Stimulated activated naive CD8-positive, alpha-beta T cell treated with anti-CD3 and anti-CD28 coated beads, Interleukin-15, Interleukin-2, amounts not matched to agents 100 ng/mL and 50 ng/mL, for 24 hours (primary cell): ENCODE measurements around the gene DOK5.

ENCODE experiments used
- H3K27ac Mint-ChIP-seq: one replicate; pipeline ENCODE4 v1.8.0; 2021; ENCODE audit warnings: mild to moderate bottlenecking, mixed read lengths
- H3K27me3 Mint-ChIP-seq: one replicate; pipeline ENCODE4 v1.8.0; 2021; ENCODE audit warnings: mixed read lengths
- H3K36me3 Mint-ChIP-seq: one replicate; pipeline ENCODE4 v1.8.0; 2021; ENCODE audit warnings: low read depth, mixed read lengths
- H3K4me1 Mint-ChIP-seq: one replicate; pipeline ENCODE4 v1.8.0; 2021; ENCODE audit warnings: low read depth, mixed read lengths
- H3K4me3 Mint-ChIP-seq: one replicate; pipeline ENCODE4 v1.8.0; 2021; ENCODE audit warnings: mild to moderate bottlenecking, mixed read lengths
- H3K9me3 Mint-ChIP-seq: one replicate; pipeline ENCODE4 v1.8.0; 2021; ENCODE audit warnings: mixed read lengths

DOK5 gene

GRCh38 chr20:54458219-54458618, 17.2 kb upstream of the DOK5 start:
- Mint-ChIP-seq H3K27me3 (peaks cover 16% of the 10 kb centered on the region), H3K4me3 (no peak overlapping the region), H3K27ac (no peak overlapping the region)

GRCh38 chr20:54459279-54459678, 16.1 kb upstream of the DOK5 start:
- H3K9me3 Mint-ChIP-seq, result no peaks in the 10 kb centered on the region
- peaks cover 16% of the 10 kb centered on the region for H3K27me3 Mint-ChIP-seq
- H3K27ac Mint-ChIP-seq, result no peak overlapping the region
- no peaks in the 10 kb centered on the region for H3K4me1 Mint-ChIP-seq
- no peak overlapping the region for H3K4me3 Mint-ChIP-seq
- H3K36me3 Mint-ChIP-seq, result no peaks in the 10 kb centered on the region

More at GRCh38 chr20:54458219-54458618, 17.2 kb upstream of the DOK5 start:
- no peaks in the 10 kb centered on the region for H3K36me3 Mint-ChIP-seq
- no peaks in the 10 kb centered on the region for H3K4me1 Mint-ChIP-seq
- H3K9me3 Mint-ChIP-seq, result peaks cover 3% of the 10 kb centered on the region

DNA sequence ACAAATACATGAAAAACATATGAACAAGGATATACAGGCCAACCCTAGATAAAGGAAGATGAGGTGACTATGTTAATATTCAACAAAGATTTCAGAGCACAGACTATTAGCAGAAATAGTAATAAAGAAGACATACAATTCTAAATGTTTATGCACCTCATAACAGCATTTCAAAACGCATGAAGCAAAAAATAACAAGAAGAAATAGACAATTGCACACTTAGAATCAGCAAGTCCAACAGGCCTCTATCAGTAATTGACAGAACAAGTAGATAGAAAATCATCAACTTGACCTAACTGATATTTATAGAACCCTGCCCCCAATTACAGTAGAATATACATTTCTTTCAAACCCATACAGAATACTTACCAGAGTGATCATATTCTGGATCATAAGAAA, 11.4 kb upstream of the DOK5 start:
- Mint-ChIP-seq H3K9me3 (no peaks in the 10 kb centered on the region), H3K27me3 (peaks cover 12% of the 10 kb centered on the region), H3K36me3 (no peaks in the 10 kb centered on the region), H3K4me1 (no peaks in the 10 kb centered on the region), H3K4me3 (no peak overlapping the region), H3K27ac (no peak overlapping the region)

DNA sequence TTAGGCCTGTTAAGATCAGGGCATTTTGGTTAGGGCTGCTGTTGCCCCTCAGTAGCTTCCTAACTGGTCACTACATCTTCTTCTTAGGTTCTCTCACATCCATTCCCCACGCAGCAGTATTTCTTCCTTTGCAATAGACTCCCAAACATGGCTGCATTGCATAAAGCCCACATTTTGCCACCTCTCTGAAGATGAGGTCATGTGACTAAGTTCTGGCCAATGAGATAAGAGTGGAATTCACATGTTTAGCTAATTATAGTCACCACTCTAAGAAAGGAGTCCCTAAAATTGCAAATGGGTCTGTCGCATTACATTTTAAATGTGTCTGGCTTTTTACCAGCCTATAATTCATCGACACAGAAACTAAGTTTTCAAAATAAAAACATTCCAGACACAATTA, 9.3 kb upstream of the DOK5 start:
- Mint-ChIP-seq H3K27ac (no peak overlapping the region), H3K4me1 (no peaks in the 10 kb centered on the region), H3K9me3 (no peaks in the 10 kb centered on the region), H3K36me3 (no peaks in the 10 kb centered on the region), H3K27me3 (peaks cover 8% of the 10 kb centered on the region), H3K4me3 (no peak overlapping the region)

DNA sequence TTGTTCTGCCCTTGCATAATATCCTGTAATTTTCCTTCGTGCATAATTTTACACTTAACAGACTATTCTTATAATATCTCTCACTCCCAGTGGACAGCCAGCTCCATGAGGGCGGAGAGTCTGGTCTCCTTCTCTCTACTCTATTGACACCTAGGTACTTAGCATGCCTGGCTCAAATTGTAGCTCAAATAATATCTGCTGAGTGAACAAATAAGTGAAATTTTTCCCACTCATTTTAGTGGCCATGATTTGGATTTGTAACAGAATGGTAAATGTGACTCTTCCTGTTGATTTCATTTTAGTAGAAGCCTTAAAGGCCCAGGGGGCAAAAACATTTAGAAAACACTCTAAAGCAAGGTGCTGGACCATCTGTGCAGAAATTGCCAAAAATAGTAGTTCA, 7.8 kb upstream of the DOK5 start:
- H3K36me3 Mint-ChIP-seq, result no peaks in the 10 kb centered on the region
- no peak overlapping the region for H3K27ac Mint-ChIP-seq
- no peaks in the 10 kb centered on the region for H3K4me1 Mint-ChIP-seq
- peaks cover 4% of the 10 kb centered on the region for H3K9me3 Mint-ChIP-seq
- H3K4me3 Mint-ChIP-seq, result no peak overlapping the region
- peaks cover 8% of the 10 kb centered on the region for H3K27me3 Mint-ChIP-seq

GRCh38 chr20:54468082-54468481, 7.3 kb upstream of the DOK5 start:
- no peaks in the 10 kb centered on the region for H3K36me3 Mint-ChIP-seq
- H3K4me3 Mint-ChIP-seq, result no peak overlapping the region
- H3K27me3 Mint-ChIP-seq, result peaks cover 8% of the 10 kb centered on the region
- H3K9me3 Mint-ChIP-seq, result peaks cover 4% of the 10 kb centered on the region
- no peaks in the 10 kb centered on the region for H3K4me1 Mint-ChIP-seq
- no peak overlapping the region for H3K27ac Mint-ChIP-seq

DNA sequence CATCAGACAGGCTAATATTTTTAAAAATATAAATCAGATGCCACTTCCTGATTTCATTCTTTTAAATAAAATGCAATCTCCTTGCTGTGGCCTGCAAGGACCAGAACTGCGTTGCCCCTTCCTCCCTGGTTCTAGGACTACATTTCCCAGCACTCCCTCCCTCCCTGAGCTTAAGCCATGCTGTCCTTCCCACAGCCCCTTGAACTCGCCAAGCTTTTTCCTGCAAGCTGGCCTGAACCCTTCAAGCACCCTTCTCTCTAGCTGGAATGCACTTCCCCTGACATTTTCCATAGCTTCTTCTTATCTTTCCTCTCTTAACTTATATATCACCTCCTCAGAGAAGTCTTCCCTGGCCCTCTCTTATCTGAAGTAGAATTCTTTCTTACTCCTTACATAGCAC, 6.1 kb upstream of the DOK5 start:
- Mint-ChIP-seq H3K4me1 (peaks cover 3% of the 10 kb centered on the region), H3K4me3 (no peak overlapping the region), H3K27ac (no peak overlapping the region), H3K27me3 (peaks cover 19% of the 10 kb centered on the region), H3K36me3 (no peaks in the 10 kb centered on the region), H3K9me3 (peaks cover 9% of the 10 kb centered on the region)

DNA sequence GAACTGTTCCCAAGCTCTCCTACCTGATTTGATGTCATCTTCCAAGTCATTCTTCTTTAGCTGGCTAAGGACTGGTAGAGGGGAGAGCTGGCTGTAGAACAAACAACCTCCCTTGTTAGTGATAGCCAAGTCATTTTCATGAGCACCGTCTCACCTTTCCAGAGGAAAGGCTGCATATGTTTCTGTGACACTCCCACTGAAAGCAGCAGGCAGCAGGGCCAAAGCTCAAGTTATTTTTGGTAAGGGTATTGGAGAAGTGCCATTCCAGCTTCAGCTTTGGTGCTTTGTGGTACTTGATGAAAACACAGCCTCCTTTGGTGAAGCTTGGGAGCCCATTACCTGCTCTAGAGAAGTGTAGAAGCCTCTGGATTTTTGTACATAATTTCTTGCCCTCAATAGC, 5.4 kb upstream of the DOK5 start:
- Mint-ChIP-seq H3K4me3 (no peak overlapping the region), H3K9me3 (peaks cover 9% of the 10 kb centered on the region), H3K27ac (no peak overlapping the region), H3K4me1 (peaks cover 10% of the 10 kb centered on the region), H3K27me3 (peaks cover 25% of the 10 kb centered on the region), H3K36me3 (no peaks in the 10 kb centered on the region)

- H3K36me3 Mint-ChIP-seq, result no peaks in the 10 kb centered on the region
- peaks cover 23% of the 10 kb centered on the region for H3K27me3 Mint-ChIP-seq
- H3K27ac Mint-ChIP-seq, result no peak overlapping the region
- peaks cover 10% of the 10 kb centered on the region for H3K4me1 Mint-ChIP-seq
- H3K9me3 Mint-ChIP-seq, result peaks cover 9% of the 10 kb centered on the region
- H3K4me3 Mint-ChIP-seq, result no peak overlapping the region
Measured at GRCh38 chr20:54470697-54471096, 4.7 kb upstream of the DOK5 start.

DNA sequence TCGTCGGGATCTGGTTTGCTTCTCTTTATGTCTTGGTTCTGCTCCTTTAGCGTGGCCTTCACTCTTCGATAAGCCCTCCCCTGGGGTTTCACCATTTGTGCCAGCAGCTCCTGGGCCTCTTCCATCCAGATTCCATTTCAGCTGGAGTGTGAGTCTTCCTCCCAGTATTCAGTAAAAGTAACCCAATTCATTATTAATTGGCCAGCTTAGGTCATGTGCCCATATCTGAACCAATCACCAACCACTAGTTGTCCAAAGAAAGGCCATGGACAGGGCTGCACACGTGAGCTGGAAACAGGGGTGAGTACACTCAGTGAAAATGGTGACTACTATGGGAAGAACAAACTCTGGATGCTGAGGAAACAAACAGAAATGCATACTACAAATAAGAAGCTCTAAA, 2.8 kb upstream of the DOK5 start:
- no peak overlapping the region for H3K27ac Mint-ChIP-seq
- H3K27me3 Mint-ChIP-seq, result peaks cover 40% of the 10 kb centered on the region
- peaks cover 10% of the 10 kb centered on the region for H3K4me1 Mint-ChIP-seq
- no peaks in the 10 kb centered on the region for H3K36me3 Mint-ChIP-seq
- no peak overlapping the region for H3K4me3 Mint-ChIP-seq
- H3K9me3 Mint-ChIP-seq, result peaks cover 9% of the 10 kb centered on the region

GRCh38 chr20:54473340-54473739, 2.1 kb upstream of the DOK5 start:
- H3K4me1 Mint-ChIP-seq, result peaks cover 10% of the 10 kb centered on the region
- peaks cover 9% of the 10 kb centered on the region for H3K9me3 Mint-ChIP-seq
- H3K36me3 Mint-ChIP-seq, result no peaks in the 10 kb centered on the region
- peaks cover 44% of the 10 kb centered on the region for H3K27me3 Mint-ChIP-seq
- no peak overlapping the region for H3K4me3 Mint-ChIP-seq
- H3K27ac Mint-ChIP-seq, result no peak overlapping the region

DNA sequence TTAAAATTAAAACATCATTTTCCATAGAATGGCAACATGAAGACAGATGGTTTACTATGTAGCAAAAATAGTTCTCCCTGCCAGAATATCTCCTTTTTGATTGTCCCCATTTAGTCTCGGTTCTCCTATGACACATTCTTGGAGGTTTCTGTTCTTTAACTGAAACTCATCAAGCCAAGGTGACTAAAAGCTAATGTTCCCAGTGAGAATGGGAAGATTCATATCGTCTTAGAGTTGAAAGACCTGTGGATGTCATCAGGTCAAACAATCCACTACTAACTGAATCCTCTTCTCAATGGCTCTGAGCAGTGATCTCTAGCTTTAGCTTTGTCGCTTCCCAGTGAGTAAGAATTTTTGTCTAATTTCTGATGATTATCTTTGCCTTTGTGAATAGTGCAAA, 1.3 kb upstream of the DOK5 start:
- H3K27me3 Mint-ChIP-seq, result peaks cover 48% of the 10 kb centered on the region

DNA sequence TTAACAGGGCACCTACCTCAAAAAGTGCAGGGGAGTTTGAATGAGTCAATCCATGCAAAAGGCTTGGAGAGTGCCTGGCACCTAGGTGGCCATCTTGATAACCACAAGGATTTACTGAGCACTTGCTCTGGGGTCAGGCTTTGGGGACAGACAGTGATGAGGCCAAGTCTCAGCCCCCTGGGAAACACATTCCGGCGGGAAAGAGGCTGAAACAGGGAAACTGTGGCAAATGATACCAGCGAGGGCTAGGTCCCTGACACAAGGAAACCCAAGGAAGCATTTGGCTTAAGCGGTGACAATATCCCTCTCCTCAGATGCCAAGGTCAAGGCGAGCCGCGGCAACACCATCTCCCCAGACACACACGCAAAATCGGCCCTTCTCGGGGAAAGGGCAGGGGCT, 527 bp upstream of the DOK5 start:
- H3K4me1 Mint-ChIP-seq, result peaks cover 14% of the 10 kb centered on the region
- no peak overlapping the region for H3K27ac Mint-ChIP-seq
- H3K4me3 Mint-ChIP-seq, result peak overlapping the region; percentile 28
- H3K27me3 Mint-ChIP-seq, result peaks cover 55% of the 10 kb centered on the region
- peaks cover 9% of the 10 kb centered on the region for H3K9me3 Mint-ChIP-seq
- H3K36me3 Mint-ChIP-seq, result no peaks in the 10 kb centered on the region

More for the DNA sequence above, 1.3 kb upstream of the DOK5 start:
- Mint-ChIP-seq H3K36me3 (no peaks in the 10 kb centered on the region), H3K9me3 (peaks cover 9% of the 10 kb centered on the region), H3K27ac (no peak overlapping the region), H3K4me3 (no peak overlapping the region), H3K4me1 (peaks cover 10% of the 10 kb centered on the region)

DNA sequence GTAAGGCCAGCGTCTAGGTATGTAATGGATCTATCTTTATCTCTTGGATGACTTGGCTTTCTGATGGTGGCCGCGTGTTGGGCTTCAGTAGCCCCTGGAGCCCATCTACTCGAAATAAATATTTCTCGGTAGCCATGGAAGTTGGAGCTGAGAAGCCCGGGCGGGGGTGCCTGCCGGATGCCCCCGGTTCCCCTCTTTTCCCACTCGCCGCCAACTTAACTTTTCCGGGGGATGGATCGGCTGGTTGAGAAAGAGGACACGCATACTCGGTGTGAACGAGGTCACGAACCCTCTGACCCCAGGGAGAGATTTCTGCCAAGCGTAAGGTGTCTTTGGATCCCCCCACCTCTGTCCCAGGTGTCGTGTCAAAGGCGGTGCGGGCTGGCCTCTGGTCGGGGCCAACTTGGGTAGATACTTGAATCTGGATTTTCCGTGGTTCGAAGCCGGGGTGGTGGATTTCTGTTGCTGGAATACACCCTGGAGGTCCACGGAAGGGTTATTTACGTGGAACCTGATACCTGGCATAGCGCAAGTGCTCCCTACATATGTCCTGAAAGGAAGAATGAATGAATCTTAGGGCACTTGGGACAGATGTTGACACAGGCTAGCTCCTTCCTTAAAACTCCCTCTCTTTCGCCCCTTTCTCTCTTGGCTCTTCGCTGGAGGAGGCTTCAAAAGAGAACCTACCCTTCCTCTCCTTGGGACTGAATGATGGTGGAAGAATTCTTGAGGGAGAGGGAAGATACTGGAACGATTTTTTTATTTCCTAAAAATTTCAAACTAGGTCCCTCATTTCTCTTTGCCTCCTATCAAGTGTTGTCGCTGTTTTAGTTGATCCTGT, 996 bp downstream of the DOK5 start:
- H3K27ac Mint-ChIP-seq, result no peak overlapping the region

DNA sequence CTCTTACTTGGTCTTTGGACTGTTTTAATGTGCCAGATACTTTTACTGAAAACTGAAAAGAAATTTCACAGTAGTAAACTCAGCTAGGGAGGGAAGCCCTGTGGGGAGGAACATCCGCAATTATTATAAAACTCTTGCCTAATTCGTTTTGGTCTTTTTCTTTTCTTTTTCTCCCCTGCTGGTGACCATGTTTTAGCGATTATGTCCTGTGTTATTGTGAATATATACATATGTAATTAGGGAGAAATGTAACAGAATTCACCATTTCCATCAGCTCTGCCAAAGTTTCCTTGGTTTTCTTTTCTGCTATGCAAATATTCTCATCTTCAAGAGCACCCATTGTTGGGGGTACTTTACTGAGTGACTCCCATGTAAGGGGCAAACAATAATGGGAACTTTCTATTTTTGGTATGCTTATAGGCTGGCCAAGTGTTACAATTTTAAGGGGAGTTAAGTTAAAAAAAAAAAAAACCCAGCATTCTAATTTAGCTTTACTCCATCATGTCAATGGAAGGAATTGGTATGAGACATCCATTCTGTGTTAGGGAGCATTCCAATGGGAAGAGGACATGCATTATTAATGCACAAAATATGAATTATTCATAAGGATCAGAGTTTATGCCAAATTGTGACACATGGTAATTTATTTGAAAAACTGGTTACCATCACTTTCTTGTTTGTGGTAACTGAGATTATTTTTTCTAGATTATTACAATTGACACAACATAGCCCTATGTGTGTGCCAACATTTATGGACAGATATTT, 2.0 kb downstream of the DOK5 start:
- Mint-ChIP-seq H3K27me3 (peaks cover 62% of the 10 kb centered on the region), H3K4me1 (peaks cover 16% of the 10 kb centered on the region)

More for the DNA sequence above, 996 bp downstream of the DOK5 start:
- H3K4me1 Mint-ChIP-seq, result peaks cover 16% of the 10 kb centered on the region
- H3K27me3 Mint-ChIP-seq, result peaks cover 62% of the 10 kb centered on the region
- H3K9me3 Mint-ChIP-seq, result peaks cover 13% of the 10 kb centered on the region
- no peaks in the 10 kb centered on the region for H3K36me3 Mint-ChIP-seq
- H3K4me3 Mint-ChIP-seq, result peak overlapping the region; percentile 48

More for the DNA sequence above, 2.0 kb downstream of the DOK5 start:
- no peak overlapping the region for H3K27ac Mint-ChIP-seq
- H3K36me3 Mint-ChIP-seq, result no peaks in the 10 kb centered on the region
- peak overlapping the region; percentile 37 for H3K4me3 Mint-ChIP-seq
- H3K9me3 Mint-ChIP-seq, result peaks cover 9% of the 10 kb centered on the region
